ENCODE data around the gene YARS1.
"Not testable (repeated sequence)": the region's sequence is repeated elsewhere in the genome, so short reads cannot be mapped to it uniquely, and the experiment has no call there.

The YARS1 gene

DNA sequence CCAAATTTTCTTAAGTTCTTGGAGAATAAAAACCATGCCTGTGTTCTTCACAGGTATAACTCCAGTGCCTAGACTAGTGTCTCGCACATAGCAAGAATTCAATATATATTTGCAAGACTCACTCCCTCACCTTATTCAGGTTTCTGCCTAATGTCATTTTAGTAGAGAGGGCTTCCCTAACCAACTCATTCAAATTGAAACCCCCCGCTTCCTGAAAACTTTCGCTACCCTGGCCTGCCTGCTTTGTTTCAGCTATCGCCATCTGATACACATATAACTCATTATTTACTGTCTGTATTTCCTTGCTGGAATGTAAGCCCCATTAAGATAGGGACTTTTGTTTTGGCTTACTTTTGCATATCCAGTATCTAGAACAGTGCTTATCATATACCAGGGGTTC lies 8.6 kb downstream of the YARS1 start:
- no peaks in the 10 kb centered on the region for H3K9me3 Mint-ChIP-seq
- H3K4me3 Mint-ChIP-seq, result no peak overlapping the region
- no peak for ATAC-seq (replicated peaks)
- peaks cover 15 to 47% of the 10 kb centered on the region in 2 donors for H3K4me1 Mint-ChIP-seq (ENCODE audit: low read depth in 2 of 2)
- DNase-seq, result no peak
- H3K27me3 Mint-ChIP-seq, result no peaks in the 10 kb centered on the region
- H3K36me3 Mint-ChIP-seq (ENCODE audit: insufficient read depth), result peaks cover 65% of the 10 kb centered on the region
- H3K27ac Mint-ChIP-seq, result no peak overlapping the region

DNA sequence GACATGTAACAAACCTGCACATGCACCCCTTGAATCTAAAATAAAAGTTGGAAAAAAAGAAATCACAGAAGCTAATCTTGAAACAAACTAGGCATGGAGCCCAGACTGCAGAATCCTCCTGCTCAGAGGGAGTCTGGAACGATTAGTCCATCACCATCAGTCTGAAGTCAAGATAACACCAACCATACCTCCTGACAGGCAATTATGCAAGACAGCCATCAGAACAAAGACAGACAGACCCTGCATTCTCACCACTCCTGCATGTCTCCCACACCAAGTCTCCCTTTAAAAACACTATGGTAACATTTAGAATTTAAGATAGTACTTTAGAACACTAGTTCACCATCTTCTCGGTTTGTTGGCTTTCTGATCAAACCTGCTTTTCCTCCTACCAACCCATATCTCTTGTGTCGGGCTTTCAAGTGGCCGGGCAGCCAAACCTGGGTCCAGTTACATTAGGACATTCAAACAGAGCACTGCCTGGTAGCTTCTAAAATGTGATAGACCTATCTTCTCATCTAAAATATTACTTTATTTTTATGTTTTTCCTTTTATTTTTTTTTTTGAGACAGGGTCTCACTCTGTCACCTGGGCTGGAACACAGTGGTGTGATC lies 10.1 kb downstream of the YARS1 start:
- Mint-ChIP-seq H3K27ac (peak overlapping the region; percentile 44 to 67), H3K27me3 (no peaks in the 10 kb centered on the region), H3K36me3 (ENCODE audit: insufficient read depth) (peaks cover 78% of the 10 kb centered on the region), H3K4me1 (ENCODE audit: low read depth in 2 of 2) (peaks cover 9 to 41% of the 10 kb centered on the region in 2 donors), H3K4me3 (no peak overlapping the region), H3K9me3 (no peaks in the 10 kb centered on the region)
- DNase-seq (no peak), ATAC-seq (replicated peaks) (no peak)

DNA sequence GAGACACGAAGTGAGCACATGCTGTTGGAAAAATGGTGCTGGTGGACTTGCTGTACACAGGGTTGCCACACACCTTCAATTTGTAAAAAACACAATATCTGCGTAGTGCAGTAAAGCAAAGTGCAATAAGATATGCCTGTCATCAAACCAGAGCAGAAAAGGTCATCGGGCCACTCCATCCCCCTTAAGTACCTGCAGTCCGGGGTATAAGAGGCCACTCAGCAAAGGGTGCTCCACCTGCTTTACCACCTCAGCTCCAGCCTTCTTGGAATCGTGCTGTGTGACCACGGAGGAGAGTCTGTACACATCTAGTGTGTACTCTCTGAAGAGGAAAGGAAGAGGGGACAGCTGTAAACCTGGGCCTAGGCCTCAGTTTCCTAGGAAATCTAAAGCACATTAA lies 10.9 kb downstream of the YARS1 start:
- DNase-seq (no peak), ATAC-seq (replicated peaks) (no peak)
- Mint-ChIP-seq H3K9me3 (no peaks in the 10 kb centered on the region), H3K27me3 (no peaks in the 10 kb centered on the region), H3K4me1 (ENCODE audit: low read depth in 2 of 2) (peaks cover 10 to 40% of the 10 kb centered on the region in 2 donors), H3K27ac (no peak overlapping the region), H3K36me3 (ENCODE audit: insufficient read depth) (peaks cover 82% of the 10 kb centered on the region), H3K4me3 (no peak overlapping the region)

DNA sequence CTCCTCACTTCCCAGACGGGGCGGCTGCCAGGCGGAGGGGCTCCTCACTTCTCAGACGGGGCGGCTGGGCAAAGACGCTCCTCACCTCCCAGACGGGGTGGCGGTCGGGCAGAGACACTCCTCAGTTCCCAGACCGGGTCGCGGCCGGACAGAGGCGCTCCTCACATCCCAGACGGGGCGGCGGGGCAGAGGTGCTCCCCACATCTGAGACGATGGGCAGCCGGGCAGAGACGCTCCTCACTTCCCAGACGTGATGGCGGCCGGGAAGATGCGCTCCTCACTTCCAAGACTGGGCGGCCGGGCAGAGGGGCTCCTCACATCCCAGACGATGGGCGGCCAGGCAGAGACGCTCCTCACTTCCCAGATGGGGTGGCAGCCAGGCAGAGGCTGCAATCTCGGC lies 12.7 kb downstream of the YARS1 start:
- not testable (repeated sequence) for H3K9me3 Mint-ChIP-seq

DNA sequence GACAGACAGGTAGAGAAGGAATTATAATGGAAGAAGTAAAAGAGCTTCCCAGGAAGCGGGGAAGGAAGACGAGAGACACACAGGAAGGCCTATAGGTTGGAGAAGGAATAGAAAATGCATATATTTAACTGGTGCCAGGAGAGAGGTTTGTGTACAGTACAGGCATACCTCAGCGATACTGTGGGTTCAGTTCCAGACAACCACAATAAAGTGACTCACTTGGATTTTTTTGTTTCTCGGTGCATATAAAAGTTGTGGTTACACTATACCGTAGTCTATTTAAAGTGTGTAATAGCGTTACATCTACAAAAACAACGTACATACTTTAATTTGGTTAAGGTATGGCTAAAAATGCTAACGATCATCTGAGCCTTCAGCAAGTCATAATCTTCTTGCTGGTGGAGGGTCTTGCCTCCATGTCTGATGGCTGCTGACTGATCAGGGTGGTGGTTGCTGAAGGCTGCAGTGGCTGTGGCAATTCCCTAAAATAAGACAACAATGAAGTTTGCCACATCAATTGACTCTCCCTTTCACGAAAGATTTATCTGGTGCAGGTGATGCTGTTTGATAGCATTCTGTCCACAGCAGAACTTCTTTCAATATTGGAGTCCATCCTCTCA lies 16.0 kb downstream of the YARS1 start:
- peak; percentile 68 for ATAC-seq (replicated peaks)
- H3K27me3 Mint-ChIP-seq, result no peaks in the 10 kb centered on the region
- DNase-seq, result peak; percentile 27 to 46 (median 35)
- peaks cover 32 to 43% of the 10 kb centered on the region in 2 donors for H3K4me1 Mint-ChIP-seq (ENCODE audit: low read depth in 2 of 2)
- no peaks in the 10 kb centered on the region for H3K9me3 Mint-ChIP-seq
- peaks cover 60% of the 10 kb centered on the region for H3K36me3 Mint-ChIP-seq (ENCODE audit: insufficient read depth)
- peak overlapping the region; percentile 1 to 78 for H3K4me3 Mint-ChIP-seq
- H3K27ac Mint-ChIP-seq, result peak overlapping the region; percentile 81 to 88

More for the DNA sequence above, 12.7 kb downstream of the YARS1 start:
- H3K27ac Mint-ChIP-seq; H3K4me3 Mint-ChIP-seq; ATAC-seq (replicated peaks); H3K27me3 Mint-ChIP-seq; DNase-seq: not testable (repeated sequence)
- Mint-ChIP-seq H3K4me1 (ENCODE audit: low read depth in 2 of 2) (peaks cover 12 to 40% of the 10 kb centered on the region in 2 donors), H3K36me3 (ENCODE audit: insufficient read depth) (peaks cover 74% of the 10 kb centered on the region)

DNA sequence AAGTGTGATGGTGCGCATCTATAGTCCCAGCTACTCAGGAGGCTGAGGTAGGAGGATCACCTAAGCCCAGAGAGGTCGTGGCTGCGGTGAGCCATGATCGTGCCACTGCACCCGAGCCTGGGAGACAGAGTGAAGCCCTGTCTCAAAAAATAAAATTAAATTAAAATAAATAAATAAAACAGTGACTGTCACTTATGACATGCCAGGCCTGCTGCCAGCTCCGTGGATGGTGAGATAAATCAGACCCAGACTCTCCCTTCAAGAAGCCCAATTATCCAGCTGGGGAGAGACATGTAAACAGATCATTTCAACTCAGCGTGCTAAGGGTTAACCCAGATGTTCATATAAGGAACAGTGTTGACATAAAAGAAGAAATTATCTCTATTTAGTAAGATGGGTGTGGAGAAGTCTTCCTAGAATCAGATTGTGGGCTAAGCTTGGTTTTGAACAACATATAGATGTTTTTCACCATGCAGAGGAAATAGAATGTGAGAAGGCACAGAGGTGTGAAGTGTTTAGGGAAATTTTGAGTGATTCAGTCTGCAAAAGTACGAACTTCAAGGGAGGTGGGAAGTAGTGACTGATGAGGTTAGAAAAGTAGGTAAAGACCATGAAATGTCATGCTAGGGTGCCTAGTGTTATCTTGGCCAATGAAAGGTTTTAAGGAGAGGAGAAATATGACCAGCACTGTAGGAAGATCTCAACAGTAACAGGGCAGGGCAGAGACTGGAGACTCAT lies 18.3 kb downstream of the YARS1 start:
- DNase-seq, result peak; percentile 36 to 41 (median 36)
- peak; percentile 78 for ATAC-seq (replicated peaks)
- Mint-ChIP-seq H3K9me3 (no peaks in the 10 kb centered on the region), H3K36me3 (ENCODE audit: insufficient read depth) (peaks cover 57% of the 10 kb centered on the region), H3K4me1 (ENCODE audit: low read depth in 2 of 2) (peaks cover 32 to 44% of the 10 kb centered on the region in 2 donors), H3K27ac (peak overlapping the region; percentile 81 to 88), H3K4me3 (peak overlapping the region; percentile 67 to 68), H3K27me3 (no peaks in the 10 kb centered on the region)

DNA sequence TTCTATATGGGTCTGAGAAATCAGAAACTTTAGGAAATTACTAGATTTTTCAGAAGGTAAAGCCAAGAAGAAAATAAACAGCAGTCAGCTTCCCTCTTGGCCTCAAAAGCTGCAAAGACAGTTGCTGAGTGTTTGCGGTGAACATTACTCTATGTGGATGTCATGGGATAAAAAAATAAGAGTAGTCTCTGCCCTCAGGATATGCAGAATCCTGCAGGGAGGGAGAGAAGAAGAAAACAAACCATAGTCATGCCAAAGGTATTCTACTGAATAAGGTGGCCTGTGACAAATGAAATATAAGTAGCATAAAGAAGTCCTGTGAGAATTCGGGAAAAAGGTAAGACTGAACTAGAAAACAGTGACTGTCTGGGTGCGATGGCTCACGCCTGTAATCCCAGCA lies 19.0 kb downstream of the YARS1 start:
- peaks cover 58% of the 10 kb centered on the region for H3K36me3 Mint-ChIP-seq (ENCODE audit: insufficient read depth)

DNA sequence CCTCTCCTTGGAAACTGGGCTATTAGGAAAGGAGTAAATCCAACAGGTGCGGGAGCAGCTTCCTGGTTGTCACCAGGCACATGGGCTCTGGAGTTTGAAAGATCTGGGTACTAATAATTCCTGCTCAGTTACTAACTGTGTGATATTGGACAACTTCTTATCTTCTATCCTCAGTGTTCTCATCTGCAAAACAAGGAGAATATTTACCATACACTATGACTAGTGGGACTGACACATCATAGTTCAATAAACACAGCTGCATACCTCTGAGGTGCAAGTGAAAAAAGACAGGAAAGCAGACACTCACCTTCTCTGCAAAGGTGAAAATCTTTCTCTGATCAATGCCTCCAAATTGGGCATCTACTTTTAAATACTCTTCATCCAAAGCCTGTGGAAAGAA lies 19.7 kb downstream of the YARS1 start:
- H3K4me1 Mint-ChIP-seq (ENCODE audit: low read depth in 2 of 2), result peaks cover 36 to 48% of the 10 kb centered on the region in 2 donors
- DNase-seq, result no peak
- H3K4me3 Mint-ChIP-seq, result peak overlapping the region; percentile 67 to 68
- H3K9me3 Mint-ChIP-seq, result no peaks in the 10 kb centered on the region
- ATAC-seq (replicated peaks), result no peak
- H3K27me3 Mint-ChIP-seq, result no peaks in the 10 kb centered on the region
- H3K27ac Mint-ChIP-seq, result peak overlapping the region; percentile 81 to 88
- H3K36me3 Mint-ChIP-seq (ENCODE audit: insufficient read depth), result peaks cover 58% of the 10 kb centered on the region

More for the DNA sequence above, 19.0 kb downstream of the YARS1 start:
- Mint-ChIP-seq H3K27me3 (no peaks in the 10 kb centered on the region), H3K9me3 (no peaks in the 10 kb centered on the region), H3K4me3 (peak overlapping the region; percentile 67 to 68), H3K4me1 (ENCODE audit: low read depth in 2 of 2) (peaks cover 34 to 47% of the 10 kb centered on the region in 2 donors), H3K27ac (peak overlapping the region; percentile 81 to 88)
- DNase-seq (no peak), ATAC-seq (replicated peaks) (no peak)

DNA sequence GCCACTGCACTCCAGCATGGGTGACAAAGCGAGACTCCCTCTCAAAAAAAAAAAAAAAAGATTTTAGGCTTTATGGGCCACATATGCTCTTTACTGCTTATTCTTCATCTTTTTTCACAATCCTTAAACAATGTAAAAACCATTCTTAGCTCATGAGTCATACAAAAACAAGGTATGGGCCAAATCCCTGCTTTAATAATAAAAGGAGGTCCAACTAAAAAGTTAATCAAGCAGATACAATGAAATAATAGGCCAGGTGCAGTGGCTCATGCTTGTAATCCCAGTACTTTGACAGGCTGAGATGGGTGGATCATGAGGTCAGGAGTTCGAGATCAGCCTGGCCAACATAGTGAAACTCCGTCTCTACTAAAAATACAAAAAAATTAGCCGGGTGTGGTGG lies 21.4 kb downstream of the YARS1 start:
- not testable (repeated sequence) for H3K27me3 Mint-ChIP-seq; DNase-seq; ATAC-seq (replicated peaks); H3K9me3 Mint-ChIP-seq; H3K4me3 Mint-ChIP-seq
- peaks cover 26 to 45% of the 10 kb centered on the region in 2 donors for H3K4me1 Mint-ChIP-seq (ENCODE audit: low read depth in 2 of 2)
- peak overlapping the region; percentile 24 to 35 for H3K27ac Mint-ChIP-seq
- peaks cover 63% of the 10 kb centered on the region for H3K36me3 Mint-ChIP-seq (ENCODE audit: insufficient read depth)

DNA sequence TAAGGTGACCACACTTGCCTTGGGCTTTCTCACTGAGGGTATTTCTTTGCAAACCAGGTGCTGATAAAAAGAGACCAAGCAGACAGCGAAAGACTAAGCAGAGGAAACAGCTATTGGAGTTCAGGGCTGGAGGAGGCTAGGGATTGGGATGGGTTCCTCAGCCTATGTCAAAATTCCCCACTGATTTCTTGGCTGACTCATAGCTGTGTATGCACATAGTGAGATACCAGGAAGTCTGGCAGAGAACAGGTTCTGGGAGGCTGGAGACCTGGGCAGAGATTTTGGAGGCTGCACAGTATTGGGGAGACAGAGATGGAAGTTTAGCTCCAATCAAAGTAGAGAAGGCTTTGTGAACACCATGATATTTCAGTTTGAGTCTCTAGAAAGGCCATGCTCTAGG lies 25.3 kb downstream of the YARS1 start:
- Mint-ChIP-seq H3K9me3 (no peaks in the 10 kb centered on the region), H3K4me3 (no peak overlapping the region), H3K4me1 (ENCODE audit: low read depth in 2 of 2) (peaks cover 4 to 19% of the 10 kb centered on the region in 2 donors), H3K36me3 (ENCODE audit: insufficient read depth) (peaks cover 69% of the 10 kb centered on the region), H3K27ac (peak overlapping the region; percentile 62 to 75), H3K27me3 (no peaks in the 10 kb centered on the region)
- ATAC-seq (replicated peaks) (no peak), DNase-seq (no peak)

DNA sequence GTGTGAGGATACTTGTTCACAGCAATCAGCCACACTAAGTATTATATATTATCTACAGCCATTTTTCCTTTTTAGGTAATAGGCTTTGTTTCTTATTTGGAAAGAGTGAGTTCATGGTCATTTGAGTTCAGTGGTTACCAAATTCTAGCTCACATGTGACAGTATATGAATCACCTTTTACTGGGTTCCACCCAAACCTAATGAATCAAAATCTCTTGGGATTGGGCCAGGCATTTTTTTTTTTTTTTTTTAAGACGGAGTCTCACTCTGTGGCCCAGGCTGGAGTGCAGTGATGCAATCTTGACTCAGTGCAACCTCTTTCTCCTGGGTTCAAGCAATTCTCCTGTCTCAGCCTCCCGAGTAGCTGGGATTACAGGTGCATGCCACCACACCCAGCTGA lies 27.8 kb downstream of the YARS1 start:
- H3K27ac Mint-ChIP-seq; H3K27me3 Mint-ChIP-seq; H3K4me3 Mint-ChIP-seq; ATAC-seq (replicated peaks); H3K9me3 Mint-ChIP-seq; DNase-seq: not testable (repeated sequence)
- Mint-ChIP-seq H3K4me1 (ENCODE audit: low read depth in 2 of 2) (peaks cover 4 to 19% of the 10 kb centered on the region in 2 donors), H3K36me3 (ENCODE audit: insufficient read depth) (peaks cover 73% of the 10 kb centered on the region)

DNA sequence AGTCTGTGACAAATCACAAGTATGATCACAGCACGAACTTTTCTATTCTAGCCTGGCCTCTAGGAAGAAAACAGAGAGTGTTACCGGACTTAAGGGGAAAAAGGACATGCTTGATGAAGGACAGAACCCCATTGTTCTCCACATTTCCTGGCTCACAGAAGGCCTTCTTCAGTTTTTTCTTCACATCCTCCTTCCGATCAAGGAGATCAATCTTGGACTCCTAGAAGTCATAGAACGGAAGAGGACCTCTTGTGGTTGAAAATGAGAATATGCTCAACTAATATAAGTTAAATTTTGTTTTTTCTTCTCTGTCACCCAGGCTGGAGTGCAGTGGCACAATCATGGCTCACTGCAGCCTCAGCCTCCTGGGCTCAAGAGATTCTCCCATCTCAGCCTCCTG lies 30.3 kb downstream of the YARS1 start:
- no peak overlapping the region for H3K4me3 Mint-ChIP-seq
- H3K27ac Mint-ChIP-seq, result peak overlapping the region; percentile 8 to 72
- H3K27me3 Mint-ChIP-seq, result no peaks in the 10 kb centered on the region
- H3K4me1 Mint-ChIP-seq (ENCODE audit: low read depth in 2 of 2), result peaks cover 0 to 7% of the 10 kb centered on the region in 2 donors
- no peak for ATAC-seq (replicated peaks)
- H3K9me3 Mint-ChIP-seq, result no peaks in the 10 kb centered on the region
- H3K36me3 Mint-ChIP-seq (ENCODE audit: insufficient read depth), result peaks cover 82% of the 10 kb centered on the region
- DNase-seq, result no peak

DNA sequence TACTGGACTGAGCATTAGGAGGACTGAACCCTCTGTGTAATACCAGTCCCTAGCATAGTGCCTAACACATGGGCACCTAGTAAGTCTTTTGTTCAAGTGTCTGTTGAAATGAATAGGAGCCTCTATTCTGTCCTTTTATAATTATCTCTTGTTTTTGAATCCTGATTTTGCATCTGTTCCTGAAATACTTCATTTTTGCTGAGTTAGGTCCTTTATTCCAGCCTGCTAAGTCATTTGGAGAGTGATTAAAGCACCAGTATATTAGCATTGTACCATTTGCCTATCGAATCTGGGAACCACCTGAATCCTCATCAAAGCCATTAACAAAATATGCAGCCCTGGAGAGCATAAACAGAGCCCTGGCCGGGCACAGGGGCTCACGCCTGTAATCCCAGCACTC lies 32.3 kb downstream of the YARS1 start:
- Mint-ChIP-seq H3K27me3 (no peaks in the 10 kb centered on the region), H3K4me1 (ENCODE audit: low read depth in 2 of 2) (no peaks in the 10 kb centered on the region), H3K9me3 (no peaks in the 10 kb centered on the region), H3K27ac (no peak overlapping the region), H3K36me3 (ENCODE audit: insufficient read depth) (peaks cover 83% of the 10 kb centered on the region), H3K4me3 (no peak overlapping the region)
- DNase-seq, result no peak
- ATAC-seq (replicated peaks), result no peak

DNA sequence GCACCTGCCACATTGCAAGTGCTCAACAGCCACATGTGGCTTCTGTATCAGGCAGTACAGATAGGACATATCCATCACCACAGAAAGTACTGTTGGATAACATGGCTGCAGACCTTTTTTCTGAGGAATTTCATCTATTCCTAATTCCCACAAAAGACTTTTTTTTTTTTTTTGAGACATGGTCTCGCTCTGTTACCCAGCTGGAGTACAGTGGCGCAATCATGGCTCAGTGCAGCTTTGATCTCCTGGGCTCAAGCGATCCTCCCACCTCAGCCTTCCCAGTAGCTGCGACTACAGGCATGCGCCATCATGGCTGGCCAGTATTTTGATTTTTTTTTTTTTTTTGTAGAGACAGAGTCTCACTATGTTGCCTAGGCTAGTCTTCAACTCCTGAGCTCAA lies 33.3 kb downstream of the YARS1 start:
- peaks cover 84% of the 10 kb centered on the region for H3K36me3 Mint-ChIP-seq (ENCODE audit: insufficient read depth)
- H3K27ac Mint-ChIP-seq, result no peak overlapping the region
- H3K27me3 Mint-ChIP-seq, result no peaks in the 10 kb centered on the region
- H3K4me3 Mint-ChIP-seq, result no peak overlapping the region
- H3K4me1 Mint-ChIP-seq (ENCODE audit: low read depth in 2 of 2), result no peaks in the 10 kb centered on the region
- ATAC-seq (replicated peaks) (no peak), DNase-seq (no peak)
- H3K9me3 Mint-ChIP-seq, result no peaks in the 10 kb centered on the region

All from effector memory CD8-positive, alpha-beta T cell (primary cell).